Measurements from ENCODE around the gene PKMYT1. TPM values are rescaled to one million over a fixed set of nuclear protein-coding genes. Genes with fewer than 3 reads are reported as not detected.

PKMYT1 gene
- polyA plus RNA-seq, 2 of the 4 experiments (the other 2 are of a cell fraction), result 10.5 to 50.5 TPM

DNA sequence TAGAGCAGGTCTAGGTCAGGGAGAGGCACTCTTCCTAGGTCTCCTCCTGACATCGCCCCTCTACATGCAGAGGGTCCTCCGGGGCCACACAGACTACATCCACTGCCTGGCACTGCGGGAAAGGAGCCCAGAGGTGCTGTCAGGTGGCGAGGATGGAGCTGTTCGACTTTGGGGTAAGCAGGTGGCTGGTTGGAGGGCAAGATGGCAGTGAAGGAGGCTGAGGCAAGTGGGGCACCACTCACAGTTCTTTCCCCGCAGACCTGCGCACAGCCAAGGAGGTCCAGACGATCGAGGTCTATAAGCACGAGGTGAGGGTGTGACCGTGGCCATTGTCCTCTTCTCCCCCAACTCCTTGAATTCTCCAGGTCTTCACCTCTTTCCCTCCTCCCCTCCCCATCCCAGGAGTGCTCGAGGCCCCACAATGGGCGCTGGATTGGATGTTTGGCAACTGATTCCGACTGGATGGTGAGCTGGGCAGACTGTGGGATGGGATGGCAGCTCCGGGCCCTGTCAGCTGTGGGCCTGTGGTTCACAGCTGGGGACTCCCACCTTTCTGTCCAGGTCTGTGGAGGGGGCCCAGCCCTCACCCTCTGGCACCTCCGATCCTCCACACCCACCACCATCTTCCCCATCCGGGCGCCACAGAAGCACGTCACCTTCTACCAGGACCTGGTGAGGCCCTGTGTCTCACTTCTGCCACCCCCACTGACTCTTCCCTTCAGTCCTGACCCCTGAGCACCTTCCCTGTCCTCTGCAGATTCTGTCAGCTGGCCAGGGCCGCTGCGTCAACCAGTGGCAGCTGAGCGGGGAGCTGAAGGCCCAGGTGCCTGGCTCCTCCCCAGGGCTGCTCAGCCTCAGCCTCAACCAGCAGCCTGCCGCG lies 46.6 kb upstream of the PKMYT1 start:
- no peak for FAIRE-seq
- H3K27ac ChIP-seq, result no peak overlapping the region
- CTCF ChIA-PET, result interaction anchor here (0.6 to 11.0 kb wide), 10 partner anchors 14 to 108 kb away, joined by 3 to 214 read pairs (median 6); partner anchors contain the start of genes BICDL2, CLDN9 and ZNF213

DNA sequence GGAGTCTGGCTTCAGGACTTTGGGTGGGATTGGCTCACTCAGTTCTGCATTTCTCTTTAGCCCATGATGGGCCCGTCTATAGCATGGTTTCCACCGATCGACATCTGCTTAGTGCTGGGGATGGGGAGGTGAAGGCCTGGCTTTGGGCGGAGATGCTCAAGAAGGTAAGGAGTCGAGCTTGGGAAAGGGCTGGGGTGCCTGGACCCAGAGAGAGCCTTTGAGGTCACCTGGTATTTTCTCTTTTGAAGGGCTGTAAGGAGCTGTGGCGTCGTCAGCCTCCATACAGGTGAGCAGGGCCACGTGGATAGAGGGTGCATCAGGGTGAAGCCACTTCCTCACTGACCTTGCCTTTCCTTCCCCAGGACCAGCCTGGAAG lies 45.7 kb upstream of the PKMYT1 start:
- CTCF ChIA-PET, result interaction anchor here (10.8 to 11.0 kb wide), 2 partner anchors 14 to 21 kb away, joined by 178 to 214 read pairs; partner anchors contain the start of genes BICDL2 and CLDN9

More for the DNA sequence above, 46.6 kb upstream of the PKMYT1 start:
- Histone ChIP-seq H3K4me3 (no peak overlapping the region), H3K4me1 (peaks cover 28% of the 10 kb centered on the region), H3K9me3 (no peaks in the 10 kb centered on the region), H3K4me2 (no peak overlapping the region)
- ATAC-seq (no peak), DNase-seq (ENCODE audit: low read depth in 1 of 2, low spot score in 1 of 2) (no peak)
- POLR2A ChIA-PET, result interaction anchor here (1.0 kb wide), 1 partner anchor 13 kb away, joined by 3 read pairs; no protein-coding TSS in a partner anchor
- TF ChIP-seq, protein P1, sequence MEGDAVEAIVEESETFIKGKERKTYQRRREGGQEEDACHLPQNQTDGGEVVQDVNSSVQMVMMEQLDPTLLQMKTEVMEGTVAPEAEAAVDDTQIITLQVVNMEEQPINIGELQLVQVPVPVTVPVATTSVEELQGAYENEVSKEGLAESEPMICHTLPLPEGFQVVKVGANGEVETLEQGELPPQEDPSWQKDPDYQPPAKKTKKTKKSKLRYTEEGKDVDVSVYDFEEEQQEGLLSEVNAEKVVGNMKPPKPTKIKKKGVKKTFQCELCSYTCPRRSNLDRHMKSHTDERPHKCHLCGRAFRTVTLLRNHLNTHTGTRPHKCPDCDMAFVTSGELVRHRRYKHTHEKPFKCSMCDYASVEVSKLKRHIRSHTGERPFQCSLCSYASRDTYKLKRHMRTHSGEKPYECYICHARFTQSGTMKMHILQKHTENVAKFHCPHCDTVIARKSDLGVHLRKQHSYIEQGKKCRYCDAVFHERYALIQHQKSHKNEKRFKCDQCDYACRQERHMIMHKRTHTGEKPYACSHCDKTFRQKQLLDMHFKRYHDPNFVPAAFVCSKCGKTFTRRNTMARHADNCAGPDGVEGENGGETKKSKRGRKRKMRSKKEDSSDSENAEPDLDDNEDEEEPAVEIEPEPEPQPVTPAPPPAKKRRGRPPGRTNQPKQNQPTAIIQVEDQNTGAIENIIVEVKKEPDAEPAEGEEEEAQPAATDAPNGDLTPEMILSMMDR (IDR thresholded peaks at IDR 0.05), result no peak
- TF ChIP-seq POLR2AphosphoS2 (conservative IDR thresholded peaks at IDR 0.05; ENCODE audit: low read length), result peak; percentile 24; the same call in 1 of the 2 replicates
- 91% methylated on average over 24 of the region's 24 CpGs for WGBS (ENCODE audit: missing lambda C conversion rate)

DNA sequence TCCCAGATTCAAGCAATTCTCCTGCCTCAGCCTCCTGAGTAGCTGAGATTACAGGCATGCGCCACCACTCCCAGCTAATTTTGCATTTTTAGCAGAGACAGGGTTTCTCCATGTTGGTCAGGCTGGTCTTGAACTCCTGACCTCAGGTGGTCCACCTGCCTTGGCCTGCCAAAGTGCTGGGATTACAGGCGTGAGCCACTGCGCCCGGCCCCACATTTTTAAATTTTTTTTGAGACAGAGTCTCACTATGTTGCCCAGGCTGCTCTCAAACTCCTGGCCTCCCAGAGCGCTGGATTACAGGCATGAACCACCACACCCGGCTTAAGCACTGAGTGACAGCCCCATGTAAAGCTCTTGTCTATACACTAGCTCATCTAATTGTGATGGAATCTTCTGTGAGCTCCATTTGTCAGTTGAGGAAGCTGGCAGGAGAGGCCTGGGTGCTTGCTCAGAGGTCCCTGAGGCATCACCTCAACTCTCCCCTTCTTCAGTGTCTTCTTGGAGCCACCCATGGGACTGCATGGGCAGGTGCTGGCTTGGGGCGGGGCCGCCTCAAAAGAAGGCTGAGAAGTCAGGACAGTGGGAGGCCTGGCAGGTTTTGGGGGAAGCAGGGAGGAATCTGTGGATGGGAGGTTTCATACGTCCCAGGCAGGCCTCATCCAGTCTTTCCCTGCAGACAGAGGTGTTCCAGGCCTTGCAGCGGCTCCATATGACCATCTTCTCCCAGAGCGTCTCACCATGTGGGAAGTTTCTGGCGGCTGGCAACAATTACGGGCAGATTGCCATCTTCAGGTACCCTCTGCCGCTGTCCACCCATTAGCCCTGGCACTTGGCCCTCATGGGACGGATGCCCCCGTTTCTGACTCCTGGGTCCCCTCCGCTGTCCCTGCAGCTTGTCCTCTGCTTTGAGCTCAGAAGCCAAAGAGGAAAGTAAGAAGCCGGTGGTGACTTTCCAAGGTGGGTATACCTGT lies 45.1 kb upstream of the PKMYT1 start:
- DNase-seq (ENCODE audit: low read depth in 1 of 2, low spot score in 1 of 2) (no peak), ATAC-seq (no peak), FAIRE-seq (no peak)
- TF ChIP-seq GATA3 (IDR thresholded peaks at IDR 0.05; ENCODE audit: borderline replicate concordance) (no peak), TP53 (CRISPR knock-in tag; IDR thresholded peaks at IDR 0.05) (0 out of 2 replicates have a peak, but pooled peaks have one; percentile 59), RFX5 (IDR thresholded peaks at IDR 0.05) (no peak)
- TF ChIP-seq, protein P2, sequence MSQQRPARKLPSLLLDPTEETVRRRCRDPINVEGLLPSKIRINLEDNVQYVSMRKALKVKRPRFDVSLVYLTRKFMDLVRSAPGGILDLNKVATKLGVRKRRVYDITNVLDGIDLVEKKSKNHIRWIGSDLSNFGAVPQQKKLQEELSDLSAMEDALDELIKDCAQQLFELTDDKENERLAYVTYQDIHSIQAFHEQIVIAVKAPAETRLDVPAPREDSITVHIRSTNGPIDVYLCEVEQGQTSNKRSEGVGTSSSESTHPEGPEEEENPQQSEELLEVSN (IDR thresholded peaks at IDR 0.05; ENCODE audit: borderline replicate concordance, low read depth), result no peak
- WGBS (ENCODE audit: missing lambda C conversion rate), result 93% methylated on average over 18 of the region's 18 CpGs
- Histone ChIP-seq H3K4me2 (peak overlapping the region; percentile 89), H3K27ac (no peak overlapping the region), H3K4me1 (peaks cover 28% of the 10 kb centered on the region), H3K4me3 (no peak overlapping the region; the same call in 2 of the 3 replicates), H3K9me3 (no peaks in the 10 kb centered on the region)
- POLR2A ChIA-PET, result interaction anchor here (0.6 to 1.6 kb wide), 2 partner anchors 9 to 20 kb away, joined by 3 to 6 read pairs; partner anchors contain the start of gene MMP25
- CTCF ChIA-PET, result interaction anchor here (0.6 to 11.0 kb wide), 4 partner anchors 15 to 126 kb away, joined by 3 to 214 read pairs (median 92); partner anchors contain the start of genes BICDL2 and CLDN9

More for the DNA sequence above, 45.7 kb upstream of the PKMYT1 start:
- TF ChIP-seq HOXA7 (CRISPR knock-in tag; IDR thresholded peaks at IDR 0.05) (no peak), RFX5 (IDR thresholded peaks at IDR 0.05) (no peak), SREBF2 (IDR thresholded peaks at IDR 0.05) (no peak), ZFP36 (IDR thresholded peaks at IDR 0.05; ENCODE audit: borderline replicate concordance, partially characterized antibody) (no peak), TFCP2L1 (CRISPR knock-in tag; IDR thresholded peaks at IDR 0.05) (no peak), BHLHE40 (IDR thresholded peaks at IDR 0.05; ENCODE audit: low read depth, low read length) (no peak)
- TF ChIP-seq, protein P2 (IDR thresholded peaks at IDR 0.05; ENCODE audit: borderline replicate concordance, low read depth), result no peak
- TF ChIP-seq, protein P1 (IDR thresholded peaks at IDR 0.05), result no peak
- TF ChIP-seq, protein P3, sequence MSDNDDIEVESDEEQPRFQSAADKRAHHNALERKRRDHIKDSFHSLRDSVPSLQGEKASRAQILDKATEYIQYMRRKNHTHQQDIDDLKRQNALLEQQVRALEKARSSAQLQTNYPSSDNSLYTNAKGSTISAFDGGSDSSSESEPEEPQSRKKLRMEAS (IDR thresholded peaks at IDR 0.05), result no peak
- POLR2A ChIA-PET, result no interaction called here
- ATAC-seq, result no peak
- 91% methylated on average over 8 of the region's 8 CpGs for WGBS (ENCODE audit: missing lambda C conversion rate)
- no peak overlapping the region for H3K4me2 ChIP-seq
- no peak for DNase-seq (ENCODE audit: low read depth in 1 of 2, low spot score in 1 of 2)
- H3K9me3 ChIP-seq, result no peaks in the 10 kb centered on the region
- peaks cover 28% of the 10 kb centered on the region for H3K4me1 ChIP-seq
- no peak overlapping the region for H3K27ac ChIP-seq
- H3K4me3 ChIP-seq, result no peak overlapping the region
- FAIRE-seq, result no peak

All from A549 (cell line).